Fibroblast of mammary gland (primary cell): ENCODE measurements around the gene ANKRD39.
A peak's percentile ranks its signal among the peaks of the same experiment; 100 is the strongest.
"Not testable (repeated sequence)": the region's sequence is repeated elsewhere in the genome, so short reads cannot be mapped to it uniquely, and the experiment has no call there.

Experiments
- DNase-seq: peaks from one replicate; pipeline ENCODE4 v3.0.0-alpha.2; 2010; ENCODE audit warnings: low read depth
- H3K4me3 ChIP-seq: 2 replicates; pipeline ENCODE4 v1.5.1; 2011; ENCODE audit warnings: low read depth, mild to moderate bottlenecking, low read length, moderate library complexity; ENCODE audit not compliant: control insufficient read depth
- TF ChIP-seq, protein P1 (sequence below): conservative IDR thresholded peaks from 2 replicates; pipeline ENCODE4 v1.5.1; 2011; ENCODE audit warnings: low read depth, low read length, inconsistent platforms; ENCODE audit not compliant: control insufficient read depth, insufficient read depth

The ANKRD39 gene

DNA sequence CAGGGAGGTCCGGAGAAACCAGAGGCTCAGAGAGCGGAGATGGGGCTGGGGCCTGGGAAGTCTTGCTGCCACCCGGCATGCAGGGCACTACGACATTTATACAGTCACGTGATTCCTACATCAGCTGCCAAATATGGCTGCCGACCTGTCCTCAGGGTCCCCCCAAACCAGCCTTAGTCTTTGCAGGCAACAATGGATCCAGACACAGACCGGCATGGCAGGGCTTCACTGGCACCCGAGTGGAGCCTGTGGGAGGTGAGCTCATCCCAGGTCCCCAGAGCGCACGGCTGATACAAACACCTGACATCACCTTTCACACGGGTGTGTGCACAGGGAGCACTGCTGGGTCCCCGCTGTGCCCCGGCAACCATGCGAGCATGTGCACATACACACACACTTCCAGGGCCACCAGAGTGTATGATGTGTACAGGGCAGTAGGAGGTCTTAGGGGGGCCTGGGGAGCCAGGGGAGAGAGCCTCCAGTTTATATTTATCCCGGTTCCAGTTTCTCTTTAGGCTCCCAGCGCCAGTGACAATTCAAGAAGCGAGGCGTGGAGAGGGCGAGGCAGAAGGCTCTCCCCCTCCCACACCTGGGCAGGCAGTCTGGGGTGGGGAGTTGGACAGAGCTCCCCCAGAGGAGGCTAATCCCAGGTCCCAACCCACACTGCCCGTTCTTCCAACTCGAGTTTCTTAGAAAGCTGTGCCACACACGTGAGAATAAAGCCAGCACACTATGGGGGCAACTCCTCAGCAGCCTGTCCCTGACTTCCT is 9.4 kb upstream of the ANKRD39 start:
- peak overlapping the region; percentile 77 for H3K4me3 ChIP-seq
- no peak for DNase-seq
- TF ChIP-seq, protein P1, sequence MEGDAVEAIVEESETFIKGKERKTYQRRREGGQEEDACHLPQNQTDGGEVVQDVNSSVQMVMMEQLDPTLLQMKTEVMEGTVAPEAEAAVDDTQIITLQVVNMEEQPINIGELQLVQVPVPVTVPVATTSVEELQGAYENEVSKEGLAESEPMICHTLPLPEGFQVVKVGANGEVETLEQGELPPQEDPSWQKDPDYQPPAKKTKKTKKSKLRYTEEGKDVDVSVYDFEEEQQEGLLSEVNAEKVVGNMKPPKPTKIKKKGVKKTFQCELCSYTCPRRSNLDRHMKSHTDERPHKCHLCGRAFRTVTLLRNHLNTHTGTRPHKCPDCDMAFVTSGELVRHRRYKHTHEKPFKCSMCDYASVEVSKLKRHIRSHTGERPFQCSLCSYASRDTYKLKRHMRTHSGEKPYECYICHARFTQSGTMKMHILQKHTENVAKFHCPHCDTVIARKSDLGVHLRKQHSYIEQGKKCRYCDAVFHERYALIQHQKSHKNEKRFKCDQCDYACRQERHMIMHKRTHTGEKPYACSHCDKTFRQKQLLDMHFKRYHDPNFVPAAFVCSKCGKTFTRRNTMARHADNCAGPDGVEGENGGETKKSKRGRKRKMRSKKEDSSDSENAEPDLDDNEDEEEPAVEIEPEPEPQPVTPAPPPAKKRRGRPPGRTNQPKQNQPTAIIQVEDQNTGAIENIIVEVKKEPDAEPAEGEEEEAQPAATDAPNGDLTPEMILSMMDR, result no peak

GRCh38 chr2:96866586-96866985 is 8.8 kb upstream of the ANKRD39 start:
- H3K4me3 ChIP-seq, result no peak overlapping the region
- TF ChIP-seq, protein P1, result no peak
- DNase-seq, result no peak

GRCh38 chr2:96866149-96866548 is 8.3 kb upstream of the ANKRD39 start:
- no peak for DNase-seq
- no peak overlapping the region for H3K4me3 ChIP-seq
- TF ChIP-seq, protein P1, result no peak

DNA sequence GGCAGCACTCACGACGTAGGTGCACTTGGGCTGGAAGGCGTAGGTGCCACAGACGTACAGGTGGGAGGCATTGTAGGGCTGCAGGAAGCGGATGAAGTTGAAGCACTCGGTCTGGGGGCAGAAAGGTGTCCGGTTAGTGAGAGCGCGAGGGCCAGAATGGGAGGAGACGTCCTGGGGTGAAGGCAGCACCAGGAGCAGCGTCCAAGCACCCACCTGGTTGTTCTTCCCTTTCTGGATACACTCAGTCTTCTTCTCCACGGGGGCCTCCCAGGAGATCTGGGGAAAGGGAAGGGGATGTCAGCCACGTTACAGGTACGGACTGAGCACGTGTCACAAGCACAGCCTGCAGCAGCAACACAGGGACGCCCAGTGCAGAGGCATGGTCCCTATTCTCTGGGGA is 7.8 kb upstream of the ANKRD39 start:
- TF ChIP-seq, protein P1, result no peak
- DNase-seq, result no peak
- no peak overlapping the region for H3K4me3 ChIP-seq

- no peak overlapping the region for H3K4me3 ChIP-seq
- no peak for DNase-seq
- TF ChIP-seq, protein P1, result no peak
Observed at GRCh38 chr2:96864343-96865091, 6.7 kb upstream of the ANKRD39 start.

DNA sequence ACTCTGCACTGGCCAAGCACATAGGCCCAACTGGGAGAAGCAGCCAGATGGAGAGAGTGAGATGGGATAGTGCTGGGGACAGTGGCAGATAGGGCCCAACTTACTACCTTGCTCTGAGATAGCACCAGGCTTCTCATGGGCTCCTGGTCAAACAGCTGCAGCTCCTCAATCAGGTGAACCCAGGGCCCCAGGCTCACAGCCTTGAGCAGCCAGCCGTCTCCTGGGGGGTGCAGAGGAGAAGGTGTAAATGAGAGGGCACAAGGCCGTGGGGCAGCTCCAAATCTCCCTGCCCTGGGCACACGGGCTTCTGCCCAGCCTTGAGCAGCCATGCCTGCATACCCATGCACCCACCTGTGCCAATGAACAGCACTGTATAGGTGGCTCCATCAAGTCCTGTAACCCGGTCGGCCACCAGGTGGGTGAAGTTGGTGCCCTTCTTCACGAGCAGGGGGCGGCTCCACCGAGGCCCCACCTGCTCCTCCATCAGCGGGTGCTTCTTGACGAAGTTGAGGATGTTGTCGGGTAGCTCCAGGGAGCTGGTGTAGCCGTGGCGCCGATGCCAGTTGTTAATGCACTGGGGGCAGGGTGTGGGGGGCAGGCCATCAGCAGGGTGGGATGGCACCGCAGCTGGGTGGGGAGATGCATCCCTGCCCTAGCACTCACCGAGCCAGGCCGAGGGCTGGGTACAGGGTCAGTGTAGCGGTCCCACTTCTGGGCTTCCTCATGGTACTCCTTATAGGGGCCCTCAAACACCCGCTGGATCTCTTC is 5.9 kb upstream of the ANKRD39 start:
- H3K4me3 ChIP-seq, result no peak overlapping the region
- DNase-seq, result no peak
- TF ChIP-seq, protein P1, result no peak

DNA sequence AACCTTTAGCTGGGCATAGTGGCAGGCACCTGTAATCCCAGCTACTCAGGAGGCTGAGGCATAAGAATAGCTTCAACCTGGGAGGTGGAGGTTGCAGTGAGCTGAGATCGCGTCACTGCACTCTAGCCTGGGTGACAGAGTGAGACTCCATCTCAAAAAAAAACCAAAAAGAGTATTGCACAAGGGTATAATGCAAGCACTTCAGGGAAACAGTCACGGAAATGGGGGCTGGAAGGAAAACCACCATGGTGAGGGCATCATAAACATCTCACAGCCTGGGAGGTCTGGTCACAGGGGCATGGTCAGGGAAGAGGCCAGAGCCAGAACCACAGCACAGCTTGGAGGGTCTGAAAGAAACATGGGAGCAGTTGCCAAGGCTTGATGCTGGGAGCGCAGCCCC is 5.2 kb upstream of the ANKRD39 start:
- not testable (repeated sequence) for H3K4me3 ChIP-seq, DNase-seq
